ENCODE measurements around the gene KIF18B.

- no peak for TF ChIP-seq CTCF (IDR thresholded peaks at IDR 0.05; ENCODE audit: control extremely low read depth in 1 of 3, insufficient read depth in 1 of 3, low read depth in 1 of 3, low read length in 3 of 3)
- no peak for TF ChIP-seq RBBP5 (IDR thresholded peaks at IDR 0.05; ENCODE audit: borderline replicate concordance, low read depth, low read length)
- no peak for TF ChIP-seq SUZ12 (IDR thresholded peaks at IDR 0.05; ENCODE audit: low read length)
- no peak for TF ChIP-seq CEBPB (IDR thresholded peaks at IDR 0.05; ENCODE audit: low read depth, low read length)
- TF ChIP-seq POLR2AphosphoS5 (IDR thresholded peaks at IDR 0.05; ENCODE audit: low read depth, low read length): no peak
- TF ChIP-seq POLR2A (IDR thresholded peaks at IDR 0.05; ENCODE audit: control extremely low read depth in 1 of 2, low read depth in 2 of 2, low read length in 2 of 2): no peak
Measured at GRCh38 chr17:44881145-44881544, 66.4 kb downstream of the KIF18B start.
